Epithelial cell of esophagus (primary cell): ENCODE data around the gene CHCHD3.

ENCODE experiments used
- DNase-seq: peaks from one replicate; pipeline ENCODE4 v3.0.0; 2010; ENCODE audit warnings: low read depth
- H3K4me3 ChIP-seq: 2 replicates; pipeline ENCODE4 v1.5.1; 2011; ENCODE audit warnings: mild to moderate bottlenecking, low read length, control low read depth
- CTCF ChIP-seq: IDR thresholded peaks from 2 replicates; pipeline ENCODE4 v1.5.1; 2011; ENCODE audit warnings: low read depth, mild to moderate bottlenecking, low read length, control low read depth, inconsistent platforms; ENCODE audit not compliant: insufficient read depth; ENCODE audit errors: missing control alignments

CHCHD3 gene

DNA sequence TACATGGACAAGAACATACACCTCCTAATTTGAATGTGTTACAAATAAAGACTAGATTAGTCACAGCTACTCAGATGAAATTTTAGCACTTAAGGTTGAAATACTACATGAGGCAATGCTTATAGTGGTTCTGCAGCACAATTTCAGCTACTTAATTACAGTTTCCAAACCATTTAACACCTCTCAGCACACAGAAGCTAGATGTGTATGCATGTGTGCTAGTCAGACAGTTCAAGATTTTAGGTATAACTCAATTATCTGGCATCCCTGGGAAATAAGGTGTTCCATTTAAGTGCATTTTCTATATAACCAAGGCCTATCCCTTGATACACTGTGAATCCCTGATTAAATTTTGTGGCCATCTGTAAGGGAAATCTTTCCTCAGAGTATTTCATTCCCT lies 141.8 kb downstream of the CHCHD3 start:
- DNase-seq, result no peak
- H3K4me3 ChIP-seq, result no peak overlapping the region
- TF ChIP-seq CTCF, result no peak

DNA sequence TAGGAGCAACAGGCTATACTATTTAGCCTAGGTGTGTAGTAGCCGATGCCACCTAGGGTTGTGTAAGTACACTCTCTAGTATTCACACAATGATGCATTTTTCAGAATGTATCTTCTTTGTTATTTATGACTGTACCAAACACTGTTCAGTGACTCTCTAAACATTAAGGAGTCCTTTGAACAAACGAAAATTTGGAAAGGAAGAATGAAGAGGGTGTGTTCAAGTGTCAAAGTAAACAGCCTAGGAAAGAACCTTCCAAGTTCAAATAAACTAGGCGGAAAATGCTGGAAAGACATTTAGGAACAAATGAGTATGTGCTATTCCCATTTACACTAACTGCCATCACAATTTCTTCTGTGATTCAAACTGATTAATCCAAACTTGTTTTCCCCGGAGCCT lies 142.4 kb downstream of the CHCHD3 start:
- DNase-seq, result no peak
- H3K4me3 ChIP-seq, result no peak overlapping the region
- no peak for TF ChIP-seq CTCF

- TF ChIP-seq CTCF, result no peak
- DNase-seq, result no peak
- no peak overlapping the region for H3K4me3 ChIP-seq
Measured at GRCh38 chr7:132937286-132937685, 144.6 kb downstream of the CHCHD3 start.

GRCh38 chr7:132935608-132936007 lies 146.3 kb downstream of the CHCHD3 start:
- no peak for DNase-seq
- H3K4me3 ChIP-seq, result no peak overlapping the region
- no peak for TF ChIP-seq CTCF

DNA sequence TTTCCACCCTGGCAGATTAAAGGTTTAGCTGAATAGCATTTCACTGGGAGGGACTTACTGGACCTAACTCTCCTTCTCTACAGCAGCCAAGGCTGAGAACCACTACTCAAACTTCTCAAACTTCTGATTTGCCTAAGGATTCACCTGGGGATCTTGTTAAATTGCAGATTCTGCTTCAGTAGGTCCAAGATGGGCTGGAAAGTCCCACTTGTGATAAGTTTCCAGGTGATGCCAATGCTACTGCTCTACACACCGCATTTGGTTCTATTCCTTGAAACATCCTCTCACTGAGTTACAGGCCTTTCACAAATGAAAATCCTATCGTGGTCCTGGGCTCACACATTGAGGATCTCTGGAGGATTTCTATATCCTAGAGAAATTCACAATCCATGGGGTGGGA lies 147.9 kb downstream of the CHCHD3 start:
- no peak for TF ChIP-seq CTCF
- DNase-seq, result no peak
- H3K4me3 ChIP-seq, result no peak overlapping the region

DNA sequence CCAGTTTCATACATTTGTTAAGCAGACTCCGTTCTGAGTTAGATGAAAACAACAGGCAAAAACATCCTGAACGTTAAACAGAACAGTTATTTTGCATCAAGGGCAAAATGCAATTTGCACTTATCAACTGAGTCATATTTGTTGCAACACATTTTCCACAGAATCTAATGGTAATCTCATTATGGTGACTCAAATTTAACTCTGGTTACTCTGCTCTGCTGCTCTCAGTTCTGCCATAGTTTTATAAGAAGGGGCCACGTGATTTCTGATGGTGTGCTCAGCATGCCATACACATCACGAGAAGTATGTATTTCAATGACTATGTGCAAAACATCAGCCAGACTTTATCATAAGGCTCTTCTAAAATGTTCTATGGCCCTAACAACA lies 148.8 kb downstream of the CHCHD3 start:
- no peak overlapping the region for H3K4me3 ChIP-seq
- DNase-seq, result peak; percentile 51
- no peak for TF ChIP-seq CTCF

- no peak for DNase-seq
- no peak overlapping the region for H3K4me3 ChIP-seq
- no peak for TF ChIP-seq CTCF
Measured at GRCh38 chr7:132932296-132933071, 149.4 kb downstream of the CHCHD3 start.
